Measurements from ENCODE around the gene TNFSF8.

DNA sequence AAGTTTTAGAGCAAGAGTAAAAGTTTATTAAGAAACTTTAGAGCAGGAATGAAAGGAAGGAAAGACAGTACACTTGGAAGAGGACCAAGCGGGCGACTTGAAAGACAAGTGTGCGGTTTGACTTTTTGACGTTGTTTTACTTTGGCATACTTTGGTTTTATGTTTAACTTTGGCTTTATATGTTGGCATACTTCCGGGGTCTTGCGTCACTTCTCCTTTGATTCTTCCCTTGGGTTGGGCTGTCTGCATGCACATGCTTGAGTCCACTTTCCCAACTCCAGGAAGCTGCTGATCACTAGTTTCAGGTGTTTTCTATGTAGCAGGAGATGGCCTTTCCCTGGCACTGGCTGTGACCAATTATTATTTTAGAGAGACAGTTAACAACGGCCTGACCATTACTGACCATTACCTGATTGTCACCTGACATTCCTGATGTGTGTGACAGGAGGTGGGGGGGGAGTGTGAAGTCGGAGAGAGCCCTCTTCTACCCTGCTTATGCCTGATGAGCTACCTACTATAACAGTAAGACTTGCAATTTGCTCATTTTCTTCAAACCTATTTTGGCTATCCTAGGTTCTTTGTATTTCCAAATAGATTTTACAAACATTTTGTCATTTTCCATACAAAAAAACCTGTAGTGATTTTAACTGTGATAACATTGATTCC is 45.5 kb downstream of the TNFSF8 start:
- no peak for TF ChIP-seq POLR2AphosphoS5 (IDR thresholded peaks at IDR 0.05)
- no peak for TF ChIP-seq POLR2A (IDR thresholded peaks at IDR 0.05)

Measured in gastroesophageal sphincter (tissue), 2 donors.